Activated CD8-positive, alpha-beta memory T cell treated with anti-CD3 and anti-CD28 coated beads, Interleukin-2, amount 10 ng/mL, durations not matched to agents 7 days and 5 days (primary cell): ENCODE data around the gene PDGFD. TPM values are rescaled to one million over a fixed set of nuclear protein-coding genes. Genes with fewer than 3 reads are reported as not detected.

Experiments
- ATAC-seq: fragments of 150-1000 bp; cut with Tn5 transposase; one replicate; pipeline ENCODE4 v1.10.0; 2021; ENCODE audit warnings: moderate library complexity
- CTCF ChIA-PET: fragments of 350-600 bp; sonication (Branson Sonifier 250); formaldehyde crosslinking; loops from one replicate; lab custom pipeline; 2021; ENCODE audit warnings: antibody characterized with exemption; lab: Charles Lee
- DNase-seq: peaks from one replicate; pipeline ENCODE4 v3.0.0-alpha.2; 2020
- H3K27ac Mint-ChIP-seq: one replicate; pipeline ENCODE4 v1.8.0; 2021; ENCODE audit warnings: mild to moderate bottlenecking, mixed read lengths
- H3K27me3 Mint-ChIP-seq: one replicate; pipeline ENCODE4 v1.8.0; 2021; ENCODE audit warnings: mixed read lengths
- H3K36me3 Mint-ChIP-seq: one replicate; pipeline ENCODE4 v1.8.0; 2021; ENCODE audit warnings: mild to moderate bottlenecking, mixed read lengths
- H3K4me1 Mint-ChIP-seq: one replicate; pipeline ENCODE4 v1.8.0; 2021; ENCODE audit warnings: mixed read lengths
- H3K4me3 Mint-ChIP-seq: one replicate; pipeline ENCODE4 v1.8.0; 2021; ENCODE audit warnings: mild to moderate bottlenecking, moderate library complexity, mixed read lengths
- H3K9me3 Mint-ChIP-seq: one replicate; pipeline ENCODE4 v1.8.0; 2022; ENCODE audit warnings: low read depth, mixed read lengths
- total RNA-seq, 2 experiments: library from RNA; stranded (reverse); gene quantifications; one replicate each; pipeline ENCODE4 v1.2.3, GENCODE V29; 2021

Gene PDGFD
- total RNA-seq, 2 experiments from 2014 or later, result 0.12 to 0.15 TPM

- no peaks in the 10 kb centered on the region for H3K36me3 Mint-ChIP-seq
- peaks cover 2% of the 10 kb centered on the region for H3K9me3 Mint-ChIP-seq
- no peak overlapping the region for H3K27ac Mint-ChIP-seq
- H3K27me3 Mint-ChIP-seq, result no peaks in the 10 kb centered on the region
- CTCF ChIA-PET, result no interaction called here
- ATAC-seq (no peak), DNase-seq (no peak)
- no peak overlapping the region for H3K4me3 Mint-ChIP-seq
- H3K4me1 Mint-ChIP-seq, result no peaks in the 10 kb centered on the region
Observed at GRCh38 chr11:103890654-103891053, 273.3 kb downstream of the PDGFD start.

DNA sequence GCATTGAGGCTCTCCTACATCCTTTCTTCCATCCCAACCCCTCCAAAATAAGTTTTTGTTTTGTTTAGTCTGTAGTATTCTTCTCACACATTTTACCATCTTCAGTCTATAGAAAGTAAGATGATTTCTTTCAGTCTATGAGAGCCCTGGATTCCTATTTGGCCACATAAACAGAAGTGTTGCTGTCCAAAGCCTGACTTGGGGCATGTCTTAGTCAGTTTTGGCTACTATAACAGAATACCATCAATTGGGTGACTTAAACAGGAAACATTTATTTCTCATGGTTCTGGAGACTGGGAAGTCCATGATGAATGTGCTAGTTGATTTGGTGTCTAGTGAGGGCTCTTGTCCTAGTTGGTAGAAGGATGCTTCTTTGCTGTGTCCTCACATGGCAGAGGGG lies 274.3 kb downstream of the PDGFD start:
- no peaks in the 10 kb centered on the region for H3K27me3 Mint-ChIP-seq
- DNase-seq (no peak), ATAC-seq (no peak)
- no peak overlapping the region for H3K27ac Mint-ChIP-seq
- no peaks in the 10 kb centered on the region for H3K4me1 Mint-ChIP-seq
- CTCF ChIA-PET, result no interaction called here
- no peaks in the 10 kb centered on the region for H3K36me3 Mint-ChIP-seq
- H3K9me3 Mint-ChIP-seq, result peaks cover 2% of the 10 kb centered on the region
- H3K4me3 Mint-ChIP-seq, result no peak overlapping the region

DNA sequence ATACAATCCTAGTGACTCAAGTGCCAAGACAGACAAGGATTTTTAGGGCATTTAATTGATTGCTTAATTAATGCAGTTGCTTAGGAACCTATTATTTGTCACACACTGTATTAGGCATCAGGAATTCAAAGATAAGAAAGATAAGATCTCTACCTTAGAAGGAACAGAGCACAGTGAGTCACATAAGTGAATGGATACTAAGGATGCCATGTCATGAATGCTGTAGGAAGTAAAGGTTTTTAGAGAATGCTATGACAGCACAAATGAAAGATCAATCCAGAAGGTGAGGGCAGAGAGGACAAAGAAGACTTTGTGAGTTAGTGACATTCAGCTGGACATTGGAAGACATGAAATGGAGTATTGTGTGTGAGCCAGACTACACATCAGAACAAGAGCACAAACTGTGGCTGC lies 275.4 kb downstream of the PDGFD start:
- Mint-ChIP-seq H3K4me3 (no peak overlapping the region), H3K36me3 (no peaks in the 10 kb centered on the region), H3K9me3 (peaks cover 2% of the 10 kb centered on the region), H3K27ac (no peak overlapping the region), H3K4me1 (no peaks in the 10 kb centered on the region), H3K27me3 (no peaks in the 10 kb centered on the region)
- CTCF ChIA-PET, result no interaction called here
- ATAC-seq, result no peak
- no peak for DNase-seq

GRCh38 chr11:103887001-103887658 lies 276.8 kb downstream of the PDGFD start:
- H3K27me3 Mint-ChIP-seq, result no peaks in the 10 kb centered on the region

GRCh38 chr11:103883856-103884255 lies 280.1 kb downstream of the PDGFD start:
- no peak for DNase-seq
- H3K4me3 Mint-ChIP-seq, result no peak overlapping the region
- no peaks in the 10 kb centered on the region for H3K4me1 Mint-ChIP-seq
- peaks cover 1% of the 10 kb centered on the region for H3K9me3 Mint-ChIP-seq
- CTCF ChIA-PET, result no interaction called here
- H3K36me3 Mint-ChIP-seq, result no peaks in the 10 kb centered on the region
- no peak overlapping the region for H3K27ac Mint-ChIP-seq
- H3K27me3 Mint-ChIP-seq, result no peaks in the 10 kb centered on the region
- ATAC-seq, result no peak

More at GRCh38 chr11:103887001-103887658, 276.8 kb downstream of the PDGFD start:
- no peak overlapping the region for H3K4me3 Mint-ChIP-seq
- ATAC-seq, result no peak
- DNase-seq, result no peak
- CTCF ChIA-PET, result interaction anchor here (1.6 kb wide), 1 partner anchor 18 kb away, joined by 3 read pairs; no protein-coding TSS in a partner anchor
- no peaks in the 10 kb centered on the region for H3K36me3 Mint-ChIP-seq
- peaks cover 2% of the 10 kb centered on the region for H3K9me3 Mint-ChIP-seq
- H3K27ac Mint-ChIP-seq, result no peak overlapping the region
- no peaks in the 10 kb centered on the region for H3K4me1 Mint-ChIP-seq

DNA sequence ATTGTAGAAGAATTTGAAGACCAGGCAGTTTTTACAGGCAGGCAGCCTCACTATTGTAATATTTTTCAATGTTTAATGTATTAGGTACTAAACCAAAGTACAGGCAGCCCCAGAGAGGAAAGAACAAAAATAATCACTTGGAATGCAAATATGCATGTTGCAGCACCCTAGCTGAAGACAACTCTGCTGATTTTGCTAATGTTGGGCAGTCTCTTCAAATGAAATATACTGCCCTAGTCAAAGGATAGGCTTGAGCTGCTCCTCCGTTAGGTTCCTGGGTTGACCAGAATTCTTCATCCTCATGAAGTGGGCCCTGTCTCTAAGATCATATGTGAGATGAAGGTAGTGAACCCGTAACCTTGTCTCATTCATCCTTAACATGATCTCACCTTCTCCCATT lies 280.7 kb downstream of the PDGFD start:
- ATAC-seq, result no peak
- H3K4me1 Mint-ChIP-seq, result no peaks in the 10 kb centered on the region
- no peak overlapping the region for H3K4me3 Mint-ChIP-seq
- H3K36me3 Mint-ChIP-seq, result no peaks in the 10 kb centered on the region
- peaks cover 1% of the 10 kb centered on the region for H3K9me3 Mint-ChIP-seq
- no peaks in the 10 kb centered on the region for H3K27me3 Mint-ChIP-seq
- no peak overlapping the region for H3K27ac Mint-ChIP-seq
- no peak for DNase-seq
- CTCF ChIA-PET, result no interaction called here

DNA sequence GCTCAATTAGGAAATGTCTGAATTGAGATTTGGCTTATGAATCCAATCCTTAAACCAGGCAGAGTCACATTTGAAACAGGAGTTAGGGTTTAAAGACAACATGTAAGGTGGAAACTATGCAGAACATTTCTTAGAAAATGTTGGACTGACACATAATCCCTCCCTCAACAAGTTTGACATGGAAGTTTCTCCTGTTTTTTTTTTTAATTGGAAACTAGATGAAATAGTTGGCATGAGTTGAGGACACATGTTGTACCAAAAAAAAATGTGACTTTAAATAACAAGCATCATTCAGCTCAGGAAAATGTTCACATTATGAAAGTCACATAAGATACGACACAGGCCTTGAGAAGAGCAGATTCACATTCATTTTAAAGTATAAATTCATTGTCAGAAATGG lies 282.4 kb downstream of the PDGFD start:
- no peaks in the 10 kb centered on the region for H3K27me3 Mint-ChIP-seq
- DNase-seq (no peak), ATAC-seq (no peak)
- no peaks in the 10 kb centered on the region for H3K36me3 Mint-ChIP-seq
- H3K4me1 Mint-ChIP-seq, result no peaks in the 10 kb centered on the region
- H3K4me3 Mint-ChIP-seq, result no peak overlapping the region
- no peak overlapping the region for H3K27ac Mint-ChIP-seq
- CTCF ChIA-PET, result no interaction called here
- H3K9me3 Mint-ChIP-seq, result peaks cover 1% of the 10 kb centered on the region

DNA sequence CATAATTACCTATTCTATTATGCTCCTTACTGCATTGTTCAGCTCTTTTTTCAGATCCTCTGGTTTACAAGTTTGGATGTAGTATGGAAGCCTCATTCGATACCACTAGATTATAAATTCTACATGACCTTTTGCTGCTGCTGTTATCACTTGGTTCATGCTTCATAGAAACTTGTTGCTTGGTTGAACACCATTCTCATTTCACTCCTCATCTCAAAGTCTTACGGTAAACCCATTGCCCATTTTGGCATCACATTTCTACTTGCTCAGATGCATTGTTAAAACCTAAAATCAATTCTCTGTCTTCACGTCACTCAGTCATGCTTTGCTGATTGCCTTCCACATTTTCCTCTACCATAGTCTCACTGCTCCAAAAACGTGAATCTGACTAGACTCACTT lies 283.0 kb downstream of the PDGFD start:
- CTCF ChIA-PET, result no interaction called here
- H3K4me1 Mint-ChIP-seq, result no peaks in the 10 kb centered on the region
- peaks cover 1% of the 10 kb centered on the region for H3K9me3 Mint-ChIP-seq
- H3K27ac Mint-ChIP-seq, result no peak overlapping the region
- no peak overlapping the region for H3K4me3 Mint-ChIP-seq
- no peak for DNase-seq
- no peaks in the 10 kb centered on the region for H3K36me3 Mint-ChIP-seq
- ATAC-seq, result no peak
- no peaks in the 10 kb centered on the region for H3K27me3 Mint-ChIP-seq

DNA sequence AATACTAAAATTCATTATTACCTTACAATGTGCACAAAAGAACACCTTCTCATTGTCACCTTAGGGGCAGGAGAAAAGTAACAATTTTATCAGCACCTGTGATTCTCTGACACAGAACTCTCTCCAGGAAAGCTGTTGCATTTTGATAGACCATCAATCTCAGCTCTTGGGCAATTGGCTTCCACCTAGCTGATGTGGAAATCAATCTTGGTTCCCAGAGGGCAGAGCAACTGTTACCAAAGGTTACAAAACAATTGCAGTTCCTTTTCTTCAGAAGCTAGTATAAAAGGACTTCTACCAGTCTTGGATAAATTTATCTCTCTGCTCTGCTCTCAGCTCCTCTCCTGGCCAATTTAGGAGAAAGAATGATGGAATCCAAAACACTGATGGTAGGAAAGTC lies 285.3 kb downstream of the PDGFD start:
- Mint-ChIP-seq H3K27ac (no peak overlapping the region), H3K9me3 (peaks cover 1% of the 10 kb centered on the region), H3K4me3 (no peak overlapping the region), H3K36me3 (no peaks in the 10 kb centered on the region), H3K27me3 (no peaks in the 10 kb centered on the region), H3K4me1 (peaks cover 1% of the 10 kb centered on the region)
- ATAC-seq (no peak), DNase-seq (no peak)
- CTCF ChIA-PET, result no interaction called here

DNA sequence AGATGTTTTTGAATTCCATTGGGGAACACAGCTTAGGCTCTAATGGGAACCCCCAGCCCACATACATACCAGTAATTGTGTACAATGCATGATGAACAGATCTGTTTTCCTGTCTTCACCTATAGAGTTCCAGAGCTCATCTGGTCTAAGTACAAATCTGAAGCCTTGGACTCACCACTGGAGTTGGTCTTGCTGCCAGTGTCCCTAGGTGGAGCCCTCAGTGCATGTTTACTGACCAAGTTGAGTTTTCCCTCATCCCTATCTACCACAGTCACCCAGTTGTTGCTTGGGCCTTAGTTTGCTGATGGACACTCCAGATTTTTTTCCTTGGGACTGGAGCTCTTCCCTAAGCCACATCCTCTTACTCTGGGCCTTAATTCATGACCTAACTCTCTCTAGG lies 286.7 kb downstream of the PDGFD start:
- ATAC-seq (no peak), DNase-seq (no peak)
- Mint-ChIP-seq H3K4me1 (peaks cover 1% of the 10 kb centered on the region), H3K27me3 (no peaks in the 10 kb centered on the region), H3K9me3 (peaks cover 1% of the 10 kb centered on the region), H3K36me3 (no peaks in the 10 kb centered on the region), H3K27ac (no peak overlapping the region), H3K4me3 (no peak overlapping the region)
- CTCF ChIA-PET, result no interaction called here

GRCh38 chr11:103875855-103876510 lies 288.0 kb downstream of the PDGFD start:
- Mint-ChIP-seq H3K9me3 (no peaks in the 10 kb centered on the region), H3K27ac (no peak overlapping the region), H3K27me3 (no peaks in the 10 kb centered on the region)

DNA sequence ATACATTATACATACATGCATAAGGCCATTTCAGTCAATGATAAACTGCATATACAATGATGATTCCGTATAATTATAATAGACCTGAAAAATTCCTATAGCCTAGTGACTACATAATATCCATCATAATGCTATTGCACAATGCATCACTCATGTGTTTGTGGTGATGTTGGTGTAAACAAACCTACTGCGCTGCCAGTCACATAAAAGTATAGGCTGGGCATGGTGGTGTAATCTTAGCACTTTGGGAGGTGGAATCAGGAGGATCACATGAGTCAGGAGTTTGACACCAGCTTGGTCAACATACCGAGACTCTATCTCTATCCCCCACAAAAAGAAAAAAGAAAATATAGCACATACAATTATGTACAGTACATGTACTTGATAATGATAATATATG lies 291.2 kb downstream of the PDGFD start:
- no peak overlapping the region for H3K27ac Mint-ChIP-seq
- no peak overlapping the region for H3K4me3 Mint-ChIP-seq
- H3K27me3 Mint-ChIP-seq, result no peaks in the 10 kb centered on the region
- H3K9me3 Mint-ChIP-seq, result no peaks in the 10 kb centered on the region
- CTCF ChIA-PET, result no interaction called here
- no peaks in the 10 kb centered on the region for H3K36me3 Mint-ChIP-seq
- H3K4me1 Mint-ChIP-seq, result peaks cover 1% of the 10 kb centered on the region
- ATAC-seq (no peak), DNase-seq (no peak)

More at GRCh38 chr11:103875855-103876510, 288.0 kb downstream of the PDGFD start:
- CTCF ChIA-PET, result no interaction called here
- H3K36me3 Mint-ChIP-seq, result no peaks in the 10 kb centered on the region
- H3K4me1 Mint-ChIP-seq, result peaks cover 1% of the 10 kb centered on the region
- ATAC-seq (no peak), DNase-seq (no peak)
- no peak overlapping the region for H3K4me3 Mint-ChIP-seq

GRCh38 chr11:103871923-103872551 lies 291.9 kb downstream of the PDGFD start:
- H3K27me3 Mint-ChIP-seq, result no peaks in the 10 kb centered on the region
- DNase-seq (no peak), ATAC-seq (no peak)
- no peak overlapping the region for H3K4me3 Mint-ChIP-seq
- CTCF ChIA-PET, result no interaction called here
- H3K9me3 Mint-ChIP-seq, result no peaks in the 10 kb centered on the region
- no peak overlapping the region for H3K27ac Mint-ChIP-seq
- peaks cover 1% of the 10 kb centered on the region for H3K4me1 Mint-ChIP-seq
- H3K36me3 Mint-ChIP-seq, result no peaks in the 10 kb centered on the region

- Mint-ChIP-seq H3K27me3 (no peaks in the 10 kb centered on the region), H3K4me3 (no peak overlapping the region), H3K9me3 (no peaks in the 10 kb centered on the region), H3K4me1 (peaks cover 1% of the 10 kb centered on the region), H3K27ac (no peak overlapping the region), H3K36me3 (no peaks in the 10 kb centered on the region)
- no peak for ATAC-seq
- CTCF ChIA-PET, result no interaction called here
- DNase-seq, result no peak
Observed at GRCh38 chr11:103870821-103871309, 293.1 kb downstream of the PDGFD start.
